ENCODE measurements around the gene LARP1.

DNA sequence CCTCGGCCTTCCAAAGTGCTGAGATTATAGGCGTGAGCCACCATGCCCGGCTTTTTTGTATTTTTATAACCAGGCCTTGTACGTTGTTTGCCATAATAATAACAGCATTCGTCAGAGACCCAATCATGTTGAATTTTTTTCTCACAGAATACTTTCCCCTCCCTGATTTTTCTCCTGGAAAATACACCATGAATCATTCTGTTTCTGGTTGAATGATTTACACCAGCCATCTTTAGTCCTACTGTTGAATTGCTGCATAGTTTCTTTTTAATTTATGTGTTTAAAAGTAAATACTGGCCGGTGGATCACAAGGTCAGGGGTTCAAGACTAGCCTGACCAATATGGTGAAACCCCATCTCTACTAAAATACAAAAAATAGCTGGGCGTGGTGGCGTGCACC is 106.8 kb downstream of the LARP1 start:
- TF ChIP-seq CTCF (conservative IDR thresholded peaks at IDR 0.05; ENCODE audit: low read depth, low read length) (no peak), EZH2phosphoT487 (IDR thresholded peaks at IDR 0.05; ENCODE audit: borderline replicate concordance, low read length) (no peak)
